Naive B cell (primary cell): ENCODE measurements around the gene SYTL3. TPM values are rescaled to one million over a fixed set of nuclear protein-coding genes. Genes with fewer than 3 reads are reported as not detected.
A peak's percentile ranks its signal among the peaks of the same experiment; 100 is the strongest.
"Not testable (repeated sequence)": the region's sequence is repeated elsewhere in the genome, so short reads cannot be mapped to it uniquely, and the experiment has no call there.

Source experiments
- ATAC-seq, 2 donors: fragments of 150-1000 bp; cut with Tn5 transposase; 2 replicates each; pipeline ENCODE4 v1.10.0; 2021; ENCODE audit warnings: low read depth in 2 of 2, mild to moderate bottlenecking in 2 of 2, moderate library complexity in 2 of 2
- DNase-seq: peaks from one replicate; pipeline ENCODE4 v3.0.0; 2022
- H3K27ac Mint-ChIP-seq, 6 donors: one replicate each; pipeline ENCODE4 v1.8.0; 2020 to 2022; ENCODE audit warnings: mild to moderate bottlenecking in 6 of 6, mixed read lengths in 6 of 6, moderate library complexity in 5 of 6, inconsistent platforms in 2 of 6
- H3K27me3 Mint-ChIP-seq, 3 donors: one replicate each; pipeline ENCODE4 v1.8.0; 2021 to 2022; ENCODE audit warnings: mixed read lengths in 3 of 3, mild to moderate bottlenecking in 1 of 3
- H3K36me3 Mint-ChIP-seq, 2 donors: one replicate each; pipeline ENCODE4 v1.8.0; 2020 to 2022; ENCODE audit warnings: mixed read lengths in 2 of 2, inconsistent platforms in 1 of 2, mild to moderate bottlenecking in 1 of 2
- H3K4me1 Mint-ChIP-seq, 3 donors: one replicate each; pipeline ENCODE4 v1.8.0; 2020 to 2022; ENCODE audit warnings: mixed read lengths in 3 of 3, inconsistent platforms in 1 of 3, mild to moderate bottlenecking in 1 of 3, moderate library complexity in 1 of 3
- H3K4me3 Mint-ChIP-seq, 8 donors: one replicate each; pipeline ENCODE4 v1.8.0; 2020 to 2022; ENCODE audit warnings: mild to moderate bottlenecking in 8 of 8, mixed read lengths in 8 of 8, moderate library complexity in 8 of 8, inconsistent platforms in 2 of 8
- H3K9me3 Mint-ChIP-seq, 7 donors: one replicate each; pipeline ENCODE4 v1.8.0; 2020 to 2022; ENCODE audit warnings: mixed read lengths in 7 of 7, mild to moderate bottlenecking in 5 of 7, inconsistent platforms in 2 of 7, moderate library complexity in 1 of 7
- polyA plus RNA-seq, 6 donors: library from polyadenylated mRNA; unstranded; fragments of 300-500 nt; fragmentation: Illumina TruSeq; gene quantifications; one replicate each; pipeline ENCODE4 v1.2.3, GENCODE V29; 2021; ENCODE audit warnings: low read depth in 6 of 6

The SYTL3 gene
- polyA plus RNA-seq, 6 donors from 2014 or later = 0.12 to 0.71 (median 0.31) TPM; not detected in 2

DNA sequence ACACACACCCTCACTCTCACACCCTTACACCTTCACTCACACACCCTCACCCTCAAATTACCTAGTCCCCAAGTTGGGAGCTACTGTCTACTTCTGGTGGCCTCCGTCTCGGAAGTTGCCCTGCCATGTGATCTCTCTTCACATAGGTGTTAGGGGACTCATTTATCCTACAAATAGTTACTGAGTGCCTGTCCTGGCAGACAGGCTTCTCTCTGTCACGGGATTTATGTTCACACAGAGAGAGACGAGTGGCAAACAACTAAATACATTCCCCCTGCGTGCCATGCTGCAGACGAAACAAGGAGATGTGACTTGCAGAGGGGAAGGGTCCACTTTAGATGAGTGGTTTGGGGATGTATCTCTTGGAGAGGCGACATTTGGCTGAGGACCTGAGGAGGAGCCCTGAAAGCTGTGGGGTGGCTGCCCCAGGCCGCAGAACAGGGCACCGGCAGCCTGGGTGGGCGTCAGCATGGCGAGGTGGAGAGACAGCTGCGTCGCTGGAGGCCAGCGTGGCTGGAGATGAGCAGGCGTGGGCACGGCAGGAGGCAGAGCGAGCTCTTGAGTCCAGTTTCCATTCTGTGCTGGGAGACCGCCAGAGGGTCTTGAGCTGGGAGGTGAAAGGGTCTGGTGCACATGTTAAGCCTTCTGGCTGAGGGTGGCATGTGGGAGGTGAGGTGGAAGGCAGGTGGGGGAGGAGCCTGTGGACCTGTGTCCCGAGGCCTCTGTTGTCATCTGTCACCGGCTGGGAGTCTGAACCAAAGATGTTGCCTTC, 22.5 kb upstream of the SYTL3 start:
- Mint-ChIP-seq H3K9me3 (no peaks in the 10 kb centered on the region), H3K4me3 (no peak overlapping the region), H3K27me3 (no peaks in the 10 kb centered on the region), H3K4me1 (peaks cover 0 to 17% (median 4%) of the 10 kb centered on the region in 3 donors), H3K27ac (peak overlapping the region in 4 of 6 donors; percentile 2 to 84 (median 47)), H3K36me3 (peaks cover 8 to 34% of the 10 kb centered on the region in 2 donors)
- no peak for ATAC-seq
- no peak for DNase-seq

DNA sequence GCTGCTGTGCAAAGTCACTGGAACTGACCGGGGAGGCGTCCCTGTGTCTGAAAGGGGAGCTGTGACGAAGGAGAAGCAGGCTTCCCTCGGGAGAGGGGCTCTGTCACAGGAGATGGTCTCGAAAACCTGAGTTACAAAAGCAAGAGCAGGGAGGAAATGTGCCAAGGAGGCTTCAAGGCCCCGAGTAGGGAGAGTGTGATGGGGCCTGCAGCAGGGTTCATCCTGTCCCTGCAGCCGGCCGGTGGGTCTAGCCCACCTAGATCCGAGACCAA, 22.0 kb upstream of the SYTL3 start:
- H3K9me3 Mint-ChIP-seq = no peaks in the 10 kb centered on the region
- H3K4me3 Mint-ChIP-seq = no peak overlapping the region
- peak overlapping the region in 1 of 6 donors; percentile 12 for H3K27ac Mint-ChIP-seq
- DNase-seq (no peak), ATAC-seq (no peak)
- H3K4me1 Mint-ChIP-seq = peaks cover 0 to 17% (median 4%) of the 10 kb centered on the region in 3 donors
- H3K36me3 Mint-ChIP-seq = peaks cover 8 to 34% of the 10 kb centered on the region in 2 donors
- no peaks in the 10 kb centered on the region for H3K27me3 Mint-ChIP-seq

DNA sequence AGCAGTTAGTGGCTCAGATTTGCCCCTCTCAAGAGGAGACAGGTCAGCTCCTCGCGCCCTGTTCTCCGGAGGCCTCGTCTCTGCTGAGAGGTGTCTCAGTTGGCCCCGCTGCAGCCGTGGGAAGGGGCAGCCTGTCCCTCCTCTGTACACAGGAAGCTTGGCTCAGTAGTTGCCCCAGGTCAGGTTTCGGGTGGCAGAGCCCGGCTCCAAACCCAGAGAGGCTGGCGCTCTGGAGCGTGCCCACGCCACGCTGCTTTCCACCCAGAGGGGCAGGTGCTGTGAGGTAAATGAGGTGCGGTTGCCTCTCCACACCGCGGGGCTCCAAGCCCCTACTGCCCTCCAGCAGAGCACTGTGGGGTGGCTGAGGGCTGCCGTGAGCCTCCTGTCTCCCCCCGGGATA, 21.3 kb upstream of the SYTL3 start:
- H3K27me3 Mint-ChIP-seq = no peaks in the 10 kb centered on the region
- DNase-seq = no peak
- H3K36me3 Mint-ChIP-seq = peaks cover 8 to 34% of the 10 kb centered on the region in 2 donors
- H3K4me3 Mint-ChIP-seq = no peak overlapping the region
- H3K27ac Mint-ChIP-seq = peak overlapping the region in 1 of 6 donors; percentile 41
- no peaks in the 10 kb centered on the region for H3K9me3 Mint-ChIP-seq
- peaks cover 0 to 17% (median 4%) of the 10 kb centered on the region in 3 donors for H3K4me1 Mint-ChIP-seq
- no peak for ATAC-seq

DNA sequence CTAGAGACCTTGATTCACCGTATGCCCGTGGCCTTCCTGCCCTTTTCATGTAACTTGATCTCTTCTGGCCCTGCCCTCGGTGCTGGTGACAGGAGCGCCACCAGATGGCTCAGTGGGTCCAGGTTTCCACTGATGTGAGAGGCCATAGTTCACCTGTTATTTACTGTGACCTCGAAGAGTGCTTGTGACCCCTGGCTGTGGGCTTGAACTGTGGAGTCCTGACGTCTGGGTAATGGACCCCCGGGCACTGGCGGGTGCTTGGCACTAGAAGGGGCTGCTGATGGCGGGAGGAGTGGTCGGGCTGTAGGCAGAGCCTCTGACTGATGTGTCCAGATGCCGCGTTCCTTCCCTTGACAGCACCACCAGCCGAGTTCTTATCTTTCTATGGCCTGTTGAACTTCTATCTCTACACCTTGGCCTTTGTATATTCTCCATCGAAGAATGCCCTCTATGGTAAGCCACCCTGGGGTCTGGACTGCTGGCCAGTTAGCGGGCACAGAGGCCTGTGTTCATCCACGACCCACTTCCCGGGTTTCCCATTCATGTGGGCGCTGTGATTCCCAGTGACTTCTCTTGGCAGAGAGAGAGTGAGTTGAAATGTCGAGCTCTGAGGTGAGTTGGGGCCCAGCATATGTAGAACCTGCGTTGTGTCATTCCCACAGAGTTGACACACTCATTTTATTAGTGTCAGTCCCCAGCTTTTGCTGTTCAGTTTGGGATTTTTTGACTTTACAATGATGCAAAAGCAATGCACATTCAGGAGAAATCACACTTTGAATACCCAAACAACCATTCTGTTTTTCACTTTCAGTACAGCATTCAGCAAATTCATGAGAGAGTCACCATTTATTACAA, 20.3 kb upstream of the SYTL3 start:
- H3K4me3 Mint-ChIP-seq = no peak overlapping the region

GRCh38 chr6:158630938-158631616, 18.8 kb upstream of the SYTL3 start:
- Mint-ChIP-seq H3K36me3 (peaks cover 3 to 27% of the 10 kb centered on the region in 2 donors), H3K4me3 (no peak overlapping the region), H3K27ac (peak overlapping the region in 2 of 6 donors; percentile 28 to 38), H3K9me3 (no peaks in the 10 kb centered on the region), H3K27me3 (no peaks in the 10 kb centered on the region), H3K4me1 (peaks cover 0 to 14% (median 4%) of the 10 kb centered on the region in 3 donors)
- DNase-seq = no peak
- ATAC-seq = no peak

More for the DNA sequence above, 20.3 kb upstream of the SYTL3 start:
- Mint-ChIP-seq H3K9me3 (no peaks in the 10 kb centered on the region), H3K27ac (peak overlapping the region in 2 of 6 donors; percentile 6 to 79), H3K27me3 (no peaks in the 10 kb centered on the region), H3K4me1 (peaks cover 0 to 17% (median 4%) of the 10 kb centered on the region in 3 donors), H3K36me3 (peaks cover 8 to 34% of the 10 kb centered on the region in 2 donors)
- no peak for ATAC-seq
- DNase-seq = no peak

DNA sequence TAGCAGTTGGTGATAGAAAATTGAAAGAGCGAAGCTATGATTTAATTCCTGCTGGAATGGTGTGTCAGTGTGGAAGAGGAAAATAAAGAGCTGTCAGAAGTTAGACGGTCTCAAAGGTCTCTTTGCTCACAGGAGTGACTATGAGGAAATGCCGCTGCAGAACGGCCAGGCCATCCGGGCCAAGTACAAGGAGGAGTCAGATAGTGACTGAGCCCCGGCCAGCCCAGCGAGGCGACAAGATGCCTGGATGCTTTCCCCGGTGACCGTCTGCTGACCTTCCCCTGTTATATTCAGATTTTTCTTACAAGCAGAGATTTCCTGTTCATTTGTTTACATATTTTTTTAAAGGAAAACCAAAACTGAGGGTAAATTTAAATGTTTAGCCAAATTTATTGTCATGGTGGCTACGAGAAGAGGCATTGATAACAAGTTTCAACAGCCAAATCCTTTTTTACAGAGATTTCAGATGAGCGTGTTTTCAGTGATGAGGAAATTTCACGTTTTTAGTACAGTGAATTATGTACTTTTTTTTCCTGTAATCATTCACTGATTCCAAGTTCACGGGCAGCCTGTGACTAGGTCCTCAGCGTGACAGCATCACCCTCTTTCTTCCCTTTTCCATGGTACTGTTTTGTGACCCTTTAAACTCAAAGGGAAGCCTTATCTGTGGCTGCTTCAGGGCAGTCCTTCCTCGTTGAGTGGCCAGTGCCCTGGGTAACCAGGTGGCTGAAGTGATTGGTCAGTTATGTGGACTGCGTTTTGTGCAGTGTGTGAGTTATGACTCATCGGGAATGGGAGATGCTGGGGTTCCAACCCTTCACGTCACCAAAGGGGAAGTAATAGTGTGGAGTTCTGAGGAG, 17.9 kb upstream of the SYTL3 start:
- peaks cover 0 to 14% (median 2%) of the 10 kb centered on the region in 3 donors for H3K4me1 Mint-ChIP-seq
- H3K27me3 Mint-ChIP-seq = no peaks in the 10 kb centered on the region
- peak overlapping the region in 2 of 6 donors; percentile 28 to 34 for H3K27ac Mint-ChIP-seq
- no peak for DNase-seq
- no peak for ATAC-seq
- H3K9me3 Mint-ChIP-seq = no peaks in the 10 kb centered on the region
- peaks cover 7 to 27% of the 10 kb centered on the region in 2 donors for H3K36me3 Mint-ChIP-seq
- H3K4me3 Mint-ChIP-seq = no peak overlapping the region

DNA sequence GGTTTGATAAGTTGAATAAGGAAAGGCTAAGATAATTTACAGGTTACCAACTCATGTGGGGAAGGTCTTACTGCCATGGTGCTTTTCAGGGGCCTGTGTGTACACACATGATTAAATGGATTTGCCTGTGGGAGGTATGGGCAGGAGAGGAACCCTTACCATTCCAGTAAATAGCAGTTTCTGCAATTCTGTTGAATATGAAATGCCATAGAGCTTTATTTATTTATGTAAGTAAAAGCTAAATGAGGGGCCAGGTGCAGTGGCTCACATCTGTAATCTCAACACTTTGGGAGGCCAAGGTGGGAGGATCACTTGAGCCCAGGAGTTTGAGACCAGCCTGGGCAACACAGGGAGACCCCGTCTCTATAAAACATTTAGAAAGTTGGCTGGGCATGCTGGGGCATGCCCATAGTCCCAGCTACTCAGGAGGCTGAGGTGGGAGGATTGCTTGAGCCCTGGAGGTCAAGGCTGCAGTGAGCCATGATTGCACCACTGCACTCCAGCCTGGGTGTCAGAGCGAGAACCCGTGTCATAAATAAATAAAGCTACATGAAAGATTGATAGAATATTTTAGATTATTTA, 17.2 kb upstream of the SYTL3 start:
- Mint-ChIP-seq H3K4me1 (peaks cover 0 to 10% (median 0%) of the 10 kb centered on the region in 3 donors), H3K36me3 (peaks cover 7 to 20% of the 10 kb centered on the region in 2 donors)
- ATAC-seq, H3K27me3 Mint-ChIP-seq, H3K4me3 Mint-ChIP-seq, DNase-seq, H3K27ac Mint-ChIP-seq, H3K9me3 Mint-ChIP-seq: not testable (repeated sequence)

DNA sequence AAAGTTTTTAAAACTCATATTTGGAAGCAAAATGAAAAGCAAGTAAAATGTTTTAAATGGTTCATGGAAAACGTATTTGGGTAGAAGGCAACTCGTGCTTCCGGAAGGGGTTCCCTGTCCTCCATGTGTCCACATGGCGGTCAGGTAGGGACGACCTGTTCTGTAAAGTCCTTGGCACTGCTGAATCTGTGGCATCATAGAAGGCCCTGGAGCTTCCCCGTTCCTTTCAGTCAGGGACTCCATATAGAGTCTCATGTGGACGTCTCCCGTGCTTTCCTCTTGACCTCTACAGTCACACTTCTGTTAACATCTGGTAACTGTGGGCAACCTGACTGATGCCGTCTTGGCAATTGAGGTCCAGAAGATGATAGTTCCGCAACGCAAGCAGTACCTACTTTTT, 16.7 kb upstream of the SYTL3 start:
- no peaks in the 10 kb centered on the region for H3K9me3 Mint-ChIP-seq
- peaks cover 7 to 20% of the 10 kb centered on the region in 2 donors for H3K36me3 Mint-ChIP-seq
- H3K27me3 Mint-ChIP-seq = no peaks in the 10 kb centered on the region
- DNase-seq (no peak), ATAC-seq (no peak)
- H3K27ac Mint-ChIP-seq = peak overlapping the region in 1 of 6 donors; percentile 6
- peaks cover 0 to 6% (median 0%) of the 10 kb centered on the region in 3 donors for H3K4me1 Mint-ChIP-seq
- H3K4me3 Mint-ChIP-seq = no peak overlapping the region

- Mint-ChIP-seq H3K36me3 (peaks cover 7 to 20% of the 10 kb centered on the region in 2 donors), H3K27me3 (no peaks in the 10 kb centered on the region), H3K4me1 (peaks cover 5 to 13% (median 7%) of the 10 kb centered on the region in 3 donors), H3K4me3 (no peak overlapping the region), H3K27ac (peak overlapping the region in 1 of 6 donors; percentile 9), H3K9me3 (no peaks in the 10 kb centered on the region)
- DNase-seq (no peak), ATAC-seq (no peak)
Measured at GRCh38 chr6:158634695-158635426, 15.0 kb upstream of the SYTL3 start.

- H3K27ac Mint-ChIP-seq = peak overlapping the region in 1 of 6 donors; percentile 47
- H3K9me3 Mint-ChIP-seq = no peaks in the 10 kb centered on the region
- peaks cover 9 to 20% (median 12%) of the 10 kb centered on the region in 3 donors for H3K4me1 Mint-ChIP-seq
- DNase-seq (no peak), ATAC-seq (no peak)
- no peaks in the 10 kb centered on the region for H3K27me3 Mint-ChIP-seq
- H3K4me3 Mint-ChIP-seq = no peak overlapping the region
- peaks cover 7 to 24% of the 10 kb centered on the region in 2 donors for H3K36me3 Mint-ChIP-seq
Measured at GRCh38 chr6:158635427-158636073, 14.3 kb upstream of the SYTL3 start.

DNA sequence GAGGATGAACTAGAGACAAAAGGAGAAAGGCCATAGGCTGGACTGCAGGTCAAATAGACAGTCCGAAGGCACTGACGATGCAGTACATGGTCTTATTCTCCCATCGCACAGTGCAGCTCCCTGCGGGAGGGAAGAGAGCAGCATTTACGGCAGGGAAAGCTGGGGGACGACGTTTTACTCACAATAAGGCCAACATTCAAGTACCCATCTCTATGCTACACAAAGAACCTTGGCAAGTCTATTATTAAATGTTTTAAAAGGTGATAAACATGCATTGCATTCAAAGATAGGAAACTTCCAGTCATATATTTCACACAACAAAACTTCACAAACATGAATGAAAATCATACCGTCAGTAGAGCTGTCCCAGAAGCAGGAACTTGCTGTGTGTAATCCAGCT, 13.1 kb upstream of the SYTL3 start:
- H3K4me1 Mint-ChIP-seq = peaks cover 11 to 28% (median 14%) of the 10 kb centered on the region in 3 donors
- peaks cover 7 to 21% of the 10 kb centered on the region in 2 donors for H3K36me3 Mint-ChIP-seq
- H3K27ac Mint-ChIP-seq = peak overlapping the region in 1 of 6 donors; percentile 33
- no peaks in the 10 kb centered on the region for H3K27me3 Mint-ChIP-seq
- no peak for ATAC-seq
- no peak for DNase-seq
- H3K4me3 Mint-ChIP-seq = no peak overlapping the region
- no peaks in the 10 kb centered on the region for H3K9me3 Mint-ChIP-seq
